HCT116 (cell line): ENCODE measurements around the gene CST11. TPM values are rescaled to one million over a fixed set of nuclear protein-coding genes. Genes with fewer than 3 reads are reported as not detected.

ENCODE experiments used
- ATAC-seq: fragments of 200-7000 bp; cut with Tn5 transposase; 2 replicates; pipeline ENCODE4 v1.9.1; 2020; ENCODE audit warnings: mild to moderate bottlenecking, moderate library complexity
- BruUV-seq: library from RNA; stranded (reverse); fragments of 400-500 nt; replicated peaks from 2 replicates; lab custom pipeline; 2021; lab: Mats Ljungman, UMichigan
- CTCF ChIA-PET: fragments of 300-600 bp; sonication (Branson Sonifier 250); formaldehyde crosslinking; loops from one replicate; lab custom pipeline; 2021; ENCODE audit warnings: antibody characterized with exemption; lab: Charles Lee
- POLR2A ChIA-PET: fragments of 300-600, 350-600 bp; sonication (Branson Sonifier 250); formaldehyde crosslinking; loops from one replicate; lab custom pipeline; 2021; ENCODE audit warnings: antibody characterized with exemption; lab: Charles Lee
- RAD21 ChIA-PET, 2 experiments: fragments of 300-600 bp; sonication (Branson Sonifier 250); formaldehyde crosslinking; loops; one replicate each; lab custom pipeline; 2023; ENCODE audit warnings: low total read pairs in 2 of 2; ENCODE audit not compliant: uncharacterized antibody in 2 of 2, unreplicated experiment in 2 of 2, low non-redundant PET in 1 of 2; lab: Charles Lee
- DNase-seq: peaks from one replicate; pipeline ENCODE4 v3.0.0-alpha.2; 2010; ENCODE audit warnings: low read depth, low spot score
- H2AFZ ChIP-seq: fragments of 200-600 bp; shearing (Covaris generic), sonication (generic); 2 replicates; pipeline ENCODE4 v1.6.1; 2017; ENCODE audit warnings: low read depth, mixed run types, mixed read lengths, antibody characterized with exemption, low read length; ENCODE audit not compliant: poor library complexity, severe bottlenecking
- H3K27ac ChIP-seq: 2 replicates; pipeline ENCODE4 v1.5.1; 2012; ENCODE audit warnings: low read depth, low read length
- H3K27me3 ChIP-seq: fragments of 200-600 bp; sonication (generic); 2 replicates; pipeline ENCODE4 v1.6.1; 2016; ENCODE audit warnings: mixed run types, low read length, mixed read lengths; ENCODE audit not compliant: insufficient read depth
- H3K36me3 ChIP-seq, 2 experiments: fragments of 200-500 bp in 1 of 2; fragments of 200-600 bp in 1 of 2; sonication (Bioruptor generic) in 1 of 2; sonication (generic) in 1 of 2; 2 replicates each; pipeline versions ENCODE4 v1.5.1 to v1.6.1; 2014 to 2016; ENCODE audit warnings: low read length in 2 of 2, inconsistent platforms in 1 of 2, mixed read lengths in 1 of 2, mixed run types in 1 of 2; ENCODE audit not compliant: insufficient read depth in 2 of 2, control insufficient read depth in 1 of 2
- H3K4me1 ChIP-seq, 2 experiments: fragments of 200-600 bp in 1 of 2; sonication (generic) in 1 of 2; 2 replicates each; pipeline versions ENCODE4 v1.5.1 to v1.6.1; 2012 to 2017; ENCODE audit warnings: low read length in 2 of 2, inconsistent platforms in 1 of 2, mild to moderate bottlenecking in 1 of 2, mixed read lengths in 1 of 2, mixed run types in 1 of 2, moderate library complexity in 1 of 2; ENCODE audit not compliant: insufficient read depth in 2 of 2, control insufficient read depth in 1 of 2
- H3K4me2 ChIP-seq: fragments of 200-600 bp; sonication (generic); 2 replicates; pipeline ENCODE4 v1.6.1; 2017; ENCODE audit warnings: mixed run types, low read length, mixed read lengths
- H3K4me3 ChIP-seq, 2 experiments: fragments of 200-600 bp in 1 of 2; sonication (generic) in 1 of 2; replicated peaks in 1 of 2; 2 replicates each; pipeline ENCODE4 v1.5.1; 2011 to 2016; ENCODE audit warnings: low read length in 2 of 2, control low read depth in 1 of 2, low read depth in 1 of 2, mild to moderate bottlenecking in 1 of 2, mixed read lengths in 1 of 2, mixed run types in 1 of 2
- H3K79me2 ChIP-seq: fragments of 200-600 bp; sonication (generic); 2 replicates; pipeline ENCODE4 v1.6.1; 2017; ENCODE audit warnings: mild to moderate bottlenecking, mixed run types, low read length, moderate library complexity, mixed read lengths; ENCODE audit not compliant: insufficient read depth
- H3K9ac ChIP-seq: fragments of 200-600 bp; sonication (generic); 2 replicates; pipeline ENCODE4 v1.6.1; 2016; ENCODE audit warnings: low read length, mixed read lengths
- H3K9me2 ChIP-seq: fragments of 200-600 bp; sonication (generic), shearing (Covaris generic); 2 replicates; pipeline ENCODE4 v1.6.1; 2017; ENCODE audit warnings: mixed run types, mild to moderate bottlenecking, moderate library complexity; ENCODE audit not compliant: insufficient read depth
- H3K9me3 ChIP-seq, 2 experiments: fragments of 200-500 bp in 1 of 2; fragments of 200-600 bp in 1 of 2; sonication (Bioruptor generic) in 1 of 2; sonication (generic) in 1 of 2; 2 replicates each; pipeline ENCODE4 v1.6.1; 2014 to 2017; ENCODE audit warnings: low read length in 2 of 2, mixed read lengths in 2 of 2, inconsistent platforms in 1 of 2, low read depth in 1 of 2, mild to moderate bottlenecking in 1 of 2, mixed run types in 1 of 2, moderate library complexity in 1 of 2; ENCODE audit not compliant: control insufficient read depth in 1 of 2, insufficient read depth in 1 of 2
- H4K20me1 ChIP-seq: fragments of 200-600 bp; sonication (generic), shearing (Covaris generic); 2 replicates; pipeline ENCODE4 v1.6.1; 2017; ENCODE audit warnings: mixed run types, mild to moderate bottlenecking, moderate library complexity; ENCODE audit not compliant: insufficient read depth
- CBX3 ChIP-seq: IDR thresholded peaks from 2 replicates; pipeline ENCODE4 v1.6.1; 2012; ENCODE audit warnings: low read depth
- CEBPB ChIP-seq: IDR thresholded peaks from 2 replicates; pipeline ENCODE4 v1.6.1; 2012; ENCODE audit warnings: low read depth
- CTCF ChIP-seq, 3 experiments: fragments of 200-600 bp in 1 of 3; sonication (generic) in 1 of 3; IDR thresholded peaks in 2 of 3; conservative IDR thresholded peaks in 1 of 3; 2 replicates each; pipeline ENCODE4 v1.5.1; 2012 to 2017; ENCODE audit warnings: low read depth in 2 of 3, low read length in 2 of 3, antibody characterized with exemption in 1 of 3, borderline replicate concordance in 1 of 3, control low read depth in 1 of 3, mild to moderate bottlenecking in 1 of 3, mixed read lengths in 1 of 3, mixed run types in 1 of 3, moderate library complexity in 1 of 3; ENCODE audit not compliant: insufficient read depth in 1 of 3
- EGR1 ChIP-seq: IDR thresholded peaks from 2 replicates; pipeline ENCODE4 v1.6.1; 2012; ENCODE audit warnings: low read depth
- EZH2 ChIP-seq: fragments of 200-600 bp; sonication (generic); IDR thresholded peaks from 2 replicates; pipeline ENCODE4 v1.6.1; 2017; ENCODE audit warnings: antibody characterized with exemption, mixed run types
- FOSL1 ChIP-seq: IDR thresholded peaks from 2 replicates; pipeline ENCODE4 v1.6.1; 2012; ENCODE audit warnings: low read depth
- JUND ChIP-seq: IDR thresholded peaks from 2 replicates; pipeline ENCODE4 v1.6.1; 2012
- POLR2A ChIP-seq: IDR thresholded peaks from 2 replicates; pipeline ENCODE4 v1.7.0; 2011; ENCODE audit warnings: borderline replicate concordance; ENCODE audit not compliant: insufficient read depth, insufficient read length; ENCODE audit errors: extremely low read depth
- POLR2AphosphoS5 ChIP-seq: IDR thresholded peaks from 2 replicates; pipeline ENCODE4 v1.6.1; 2011; ENCODE audit warnings: mild to moderate bottlenecking, low read depth, low read length, moderate library complexity
- RAD21 ChIP-seq: IDR thresholded peaks from 2 replicates; pipeline ENCODE4 v1.6.1; 2012; ENCODE audit warnings: low read depth, mild to moderate bottlenecking
- REST ChIP-seq: IDR thresholded peaks from 2 replicates; pipeline ENCODE4 v1.6.1; 2012; ENCODE audit warnings: low read depth
- SIN3A ChIP-seq: IDR thresholded peaks from 2 replicates; pipeline ENCODE4 v1.6.1; 2012; ENCODE audit warnings: low read depth
- SP1 ChIP-seq: IDR thresholded peaks from 2 replicates; pipeline ENCODE4 v1.6.1; 2012; ENCODE audit warnings: low read depth
- SRF ChIP-seq: IDR thresholded peaks from 2 replicates; pipeline ENCODE4 v1.6.1; 2012; ENCODE audit warnings: low read depth
- TCF7L2 ChIP-seq: IDR thresholded peaks from 2 replicates; pipeline ENCODE4 v1.7.0; 2011; ENCODE audit warnings: borderline replicate concordance, inconsistent platforms; ENCODE audit not compliant: insufficient read depth, insufficient read length; ENCODE audit errors: extremely low read depth
- ZNF274 ChIP-seq: fragments of 200-500 bp; sonication (Bioruptor generic); IDR thresholded peaks from 2 replicates; pipeline ENCODE4 v1.6.1; 2014; ENCODE audit warnings: mild to moderate bottlenecking, low read depth, low read length, inconsistent platforms
- intact Hi-C: fragments of 100-400 bp; cut with micrococcal nuclease; formaldehyde crosslinking; loops from 2 replicates; pipeline ENCODE4 v1.10.0; 2022
- total RNA-seq: library from RNA; stranded (reverse); gene quantifications from one replicate; pipeline ENCODE4 v1.2.1, GENCODE V29; 2021; ENCODE audit not compliant: unreplicated experiment
- TF ChIP-seq, protein P1 (sequence below): IDR thresholded peaks from 2 replicates; pipeline ENCODE4 v1.6.1; 2012
- TF ChIP-seq, protein P2 (sequence below): IDR thresholded peaks from 2 replicates; pipeline ENCODE4 v1.6.1; 2011; ENCODE audit warnings: mild to moderate bottlenecking, low read length, moderate library complexity; ENCODE audit not compliant: insufficient replicate concordance; ENCODE audit errors: extremely low read depth

CST11 gene
- total RNA-seq, 1 experiment from 2014 or later = not detected

GRCh38 chr20:23448167-23448566, 4.5 kb downstream of the CST11 start:
- H4K20me1 ChIP-seq = no peaks in the 10 kb centered on the region
- no peak overlapping the region for H3K9ac ChIP-seq
- H3K36me3 ChIP-seq = no peaks in the 10 kb centered on the region
- H3K4me3 ChIP-seq = no peak overlapping the region
- DNase-seq (no peak), ATAC-seq (no peak)
- no TSS peak for BruUV-seq
- no peaks in the 10 kb centered on the region for H3K79me2 ChIP-seq
- no peaks in the 10 kb centered on the region for H3K9me3 ChIP-seq
- H3K4me2 ChIP-seq = no peak overlapping the region
- H3K9me2 ChIP-seq = no peaks in the 10 kb centered on the region
- H3K4me1 ChIP-seq = peaks cover 0 to 7% of the 10 kb centered on the region in 2 experiments; a peak in 1 of 4 replicates
- TF ChIP-seq FOSL1 (no peak), POLR2A (no peak), POLR2AphosphoS5 (no peak), CBX3 (no peak), RAD21 (no peak), REST (no peak), SP1 (no peak), SRF (no peak), CTCF (IDR thresholded peaks at IDR 0.05 in 2 of 3, conservative IDR thresholded peaks at IDR 0.05 in 1 of 3; ENCODE audit: borderline replicate concordance in 1 of 3, insufficient read depth in 1 of 3, low read depth in 2 of 3, low read length in 2 of 3) (no peak), TCF7L2 (no peak), CEBPB (no peak), SIN3A (no peak), EZH2 (no peak), ZNF274 (no peak), JUND (no peak), EGR1 (no peak)
- TF ChIP-seq, protein P1, sequence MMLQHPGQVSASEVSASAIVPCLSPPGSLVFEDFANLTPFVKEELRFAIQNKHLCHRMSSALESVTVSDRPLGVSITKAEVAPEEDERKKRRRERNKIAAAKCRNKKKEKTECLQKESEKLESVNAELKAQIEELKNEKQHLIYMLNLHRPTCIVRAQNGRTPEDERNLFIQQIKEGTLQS = no peak
- TF ChIP-seq, protein P2, sequence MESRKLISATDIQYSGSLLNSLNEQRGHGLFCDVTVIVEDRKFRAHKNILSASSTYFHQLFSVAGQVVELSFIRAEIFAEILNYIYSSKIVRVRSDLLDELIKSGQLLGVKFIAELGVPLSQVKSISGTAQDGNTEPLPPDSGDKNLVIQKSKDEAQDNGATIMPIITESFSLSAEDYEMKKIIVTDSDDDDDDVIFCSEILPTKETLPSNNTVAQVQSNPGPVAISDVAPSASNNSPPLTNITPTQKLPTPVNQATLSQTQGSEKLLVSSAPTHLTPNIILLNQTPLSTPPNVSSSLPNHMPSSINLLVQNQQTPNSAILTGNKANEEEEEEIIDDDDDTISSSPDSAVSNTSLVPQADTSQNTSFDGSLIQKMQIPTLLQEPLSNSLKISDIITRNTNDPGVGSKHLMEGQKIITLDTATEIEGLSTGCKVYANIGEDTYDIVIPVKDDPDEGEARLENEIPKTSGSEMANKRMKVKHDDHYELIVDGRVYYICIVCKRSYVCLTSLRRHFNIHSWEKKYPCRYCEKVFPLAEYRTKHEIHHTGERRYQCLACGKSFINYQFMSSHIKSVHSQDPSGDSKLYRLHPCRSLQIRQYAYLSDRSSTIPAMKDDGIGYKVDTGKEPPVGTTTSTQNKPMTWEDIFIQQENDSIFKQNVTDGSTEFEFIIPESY = no peak
- H3K27ac ChIP-seq = no peak overlapping the region
- no peak overlapping the region for H2AFZ ChIP-seq
- POLR2A ChIA-PET = no interaction called here
- RAD21 ChIA-PET = no interaction called here
- intact Hi-C loops = no loop called here
- CTCF ChIA-PET = no interaction called here
- no peaks in the 10 kb centered on the region; the same call in none of the 2 replicates for H3K27me3 ChIP-seq
